ENCODE measurements around the gene MUCL1.
A peak's percentile ranks its signal among the peaks of the same experiment; 100 is the strongest.

The MUCL1 gene

GRCh38 chr12:54865683-54866324 is 11.5 kb downstream of the MUCL1 start:
- H3K4me3 ChIP-seq (ENCODE audit: low read depth, low read length): no peak overlapping the region
- TF ChIP-seq MYC (IDR thresholded peaks at IDR 0.05; ENCODE audit: low read depth, low read length) (no peak), CTCF (IDR thresholded peaks at IDR 0.05; ENCODE audit: low read depth, low read length) (no peak), POLR2A (IDR thresholded peaks at IDR 0.05; ENCODE audit: extremely low read depth, insufficient read length) (no peak), MAX (IDR thresholded peaks at IDR 0.05; ENCODE audit: low read depth, low read length) (no peak)
- no peak for DNase-seq (ENCODE audit: low read depth)

- no peak for DNase-seq (ENCODE audit: low read depth)
- no peak overlapping the region for H3K4me3 ChIP-seq (ENCODE audit: low read depth, low read length)
- TF ChIP-seq CTCF (IDR thresholded peaks at IDR 0.05; ENCODE audit: low read depth, low read length): no peak
- TF ChIP-seq MYC (IDR thresholded peaks at IDR 0.05; ENCODE audit: low read depth, low read length): no peak
- no peak for TF ChIP-seq POLR2A (IDR thresholded peaks at IDR 0.05; ENCODE audit: extremely low read depth, insufficient read length)
- no peak for TF ChIP-seq MAX (IDR thresholded peaks at IDR 0.05; ENCODE audit: low read depth, low read length)
Observed at GRCh38 chr12:54868690-54869089, 14.4 kb downstream of the MUCL1 start.

GRCh38 chr12:54870048-54870447 is 15.7 kb downstream of the MUCL1 start:
- H3K4me3 ChIP-seq (ENCODE audit: low read depth, low read length): no peak overlapping the region
- TF ChIP-seq MYC (IDR thresholded peaks at IDR 0.05; ENCODE audit: low read depth, low read length) (no peak), CTCF (IDR thresholded peaks at IDR 0.05; ENCODE audit: low read depth, low read length) (no peak), POLR2A (IDR thresholded peaks at IDR 0.05; ENCODE audit: extremely low read depth, insufficient read length) (no peak), MAX (IDR thresholded peaks at IDR 0.05; ENCODE audit: low read depth, low read length) (no peak)
- no peak for DNase-seq (ENCODE audit: low read depth)

- no peak overlapping the region for H3K4me3 ChIP-seq (ENCODE audit: low read depth, low read length)
- no peak for TF ChIP-seq MAX (IDR thresholded peaks at IDR 0.05; ENCODE audit: low read depth, low read length)
- no peak for TF ChIP-seq CTCF (IDR thresholded peaks at IDR 0.05; ENCODE audit: low read depth, low read length)
- no peak for TF ChIP-seq POLR2A (IDR thresholded peaks at IDR 0.05; ENCODE audit: extremely low read depth, insufficient read length)
- no peak for TF ChIP-seq MYC (IDR thresholded peaks at IDR 0.05; ENCODE audit: low read depth, low read length)
- no peak for DNase-seq (ENCODE audit: low read depth)
Observed at GRCh38 chr12:54870617-54871016, 16.3 kb downstream of the MUCL1 start.

GRCh38 chr12:54879150-54879549 is 24.8 kb downstream of the MUCL1 start:
- H3K4me3 ChIP-seq (ENCODE audit: low read depth, low read length): no peak overlapping the region
- DNase-seq (ENCODE audit: low read depth): peak; percentile 2
- TF ChIP-seq MYC (IDR thresholded peaks at IDR 0.05; ENCODE audit: low read depth, low read length): no peak
- no peak for TF ChIP-seq MAX (IDR thresholded peaks at IDR 0.05; ENCODE audit: low read depth, low read length)
- no peak for TF ChIP-seq CTCF (IDR thresholded peaks at IDR 0.05; ENCODE audit: low read depth, low read length)
- TF ChIP-seq POLR2A (IDR thresholded peaks at IDR 0.05; ENCODE audit: extremely low read depth, insufficient read length): no peak

Data from NB4 (cell line).